ENCODE results near the gene LAMC1. TPM values are rescaled to one million over a fixed set of nuclear protein-coding genes. Genes with fewer than 3 reads are reported as not detected.

Gene LAMC1
- total and polyA plus RNA-seq, 2 experiments from 2014 or later: 78.4 to 185 TPM

GRCh38 chr1:183175631-183176030 lies 152.4 kb downstream of the LAMC1 start:
- Histone ChIP-seq H3K4me2 (no peak overlapping the region), H3K27ac (no peak overlapping the region), H3K27me3 (no peaks in the 10 kb centered on the region), H3K9me3 (ENCODE audit: low read depth) (no peaks in the 10 kb centered on the region), H4K20me1 (ENCODE audit: insufficient read depth, poor library complexity, severe bottlenecking) (no peaks in the 10 kb centered on the region), H3K36me3 (replicated peaks; ENCODE audit: insufficient read depth, low read depth) (no peaks in the 10 kb centered on the region), H3K4me1 (ENCODE audit: insufficient read depth) (peaks cover 18% of the 10 kb centered on the region), H3K79me2 (no peaks in the 10 kb centered on the region), H3K9me2 (replicated peaks; ENCODE audit: insufficient read depth) (no peaks in the 10 kb centered on the region), H2AFZ (no peak overlapping the region), H3K4me3 (no peak overlapping the region)
- 88% methylated on average over 1 of the region's 1 CpG for WGBS (ENCODE audit: low lambda C conversion rate, missing lambda C conversion rate)
- TF ChIP-seq EZH2phosphoT487 (IDR thresholded peaks at IDR 0.05; ENCODE audit: low read depth, severe bottlenecking, unreplicated experiment): no peak
- TF ChIP-seq EZH2 (IDR thresholded peaks at IDR 0.05; ENCODE audit: borderline replicate concordance): no peak
- no peak for TF ChIP-seq CTCF (IDR thresholded peaks at IDR 0.05; ENCODE audit: poor library complexity)
- no peak for DNase-seq (ENCODE audit: low spot score)

GRCh38 chr1:183178545-183178944 lies 155.3 kb downstream of the LAMC1 start:
- Histone ChIP-seq H2AFZ (no peak overlapping the region), H3K4me1 (ENCODE audit: insufficient read depth) (peaks cover 26% of the 10 kb centered on the region), H4K20me1 (ENCODE audit: insufficient read depth, poor library complexity, severe bottlenecking) (no peaks in the 10 kb centered on the region), H3K27me3 (no peaks in the 10 kb centered on the region), H3K36me3 (replicated peaks; ENCODE audit: insufficient read depth, low read depth) (no peaks in the 10 kb centered on the region), H3K9me2 (replicated peaks; ENCODE audit: insufficient read depth) (no peaks in the 10 kb centered on the region), H3K4me3 (no peak overlapping the region), H3K79me2 (no peaks in the 10 kb centered on the region), H3K27ac (no peak overlapping the region), H3K4me2 (no peak overlapping the region), H3K9me3 (ENCODE audit: low read depth) (no peaks in the 10 kb centered on the region)
- TF ChIP-seq EZH2phosphoT487 (IDR thresholded peaks at IDR 0.05; ENCODE audit: low read depth, severe bottlenecking, unreplicated experiment): no peak
- WGBS (ENCODE audit: low lambda C conversion rate, missing lambda C conversion rate): 74% methylated on average over 7 of the region's 7 CpGs
- no peak for DNase-seq (ENCODE audit: low spot score)

- Histone ChIP-seq H2AFZ (no peak overlapping the region), H4K20me1 (ENCODE audit: insufficient read depth, poor library complexity, severe bottlenecking) (no peaks in the 10 kb centered on the region), H3K9me2 (replicated peaks; ENCODE audit: insufficient read depth) (no peaks in the 10 kb centered on the region), H3K4me1 (ENCODE audit: insufficient read depth) (peaks cover 26% of the 10 kb centered on the region), H3K27me3 (no peaks in the 10 kb centered on the region), H3K4me3 (no peak overlapping the region), H3K79me2 (no peaks in the 10 kb centered on the region), H3K36me3 (replicated peaks; ENCODE audit: insufficient read depth, low read depth) (no peaks in the 10 kb centered on the region), H3K4me2 (no peak overlapping the region), H3K27ac (peak overlapping the region; percentile 86), H3K9me3 (ENCODE audit: low read depth) (no peaks in the 10 kb centered on the region)
- TF ChIP-seq EZH2phosphoT487 (IDR thresholded peaks at IDR 0.05; ENCODE audit: low read depth, severe bottlenecking, unreplicated experiment) (no peak), CTCF (IDR thresholded peaks at IDR 0.05; ENCODE audit: poor library complexity) (no peak), EZH2 (IDR thresholded peaks at IDR 0.05; ENCODE audit: borderline replicate concordance) (no peak)
- DNase-seq (ENCODE audit: low spot score): no peak
- 93% methylated on average over 2 of the region's 2 CpGs for WGBS (ENCODE audit: low lambda C conversion rate, missing lambda C conversion rate)
These were observed 155.8 kb downstream of the LAMC1 start for GRCh38 chr1:183179033-183179432.

DNA sequence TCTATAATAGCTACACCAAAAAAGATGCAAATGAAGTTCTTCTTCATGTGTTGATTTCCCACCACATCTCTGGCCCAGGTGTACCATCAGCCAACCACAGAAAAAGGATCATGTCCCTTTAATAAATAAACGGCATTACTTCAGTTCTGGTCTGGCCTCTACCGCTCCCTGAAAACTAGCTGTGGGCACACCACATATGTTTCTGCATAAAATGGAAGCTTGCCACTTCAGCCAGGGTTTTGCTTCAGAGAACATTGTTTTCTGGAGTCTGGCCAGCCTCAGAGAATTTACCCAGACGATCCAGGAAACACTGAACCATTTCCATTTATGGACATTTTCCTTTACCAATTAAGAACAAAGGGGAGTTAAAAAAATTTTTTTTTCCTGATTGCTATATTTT lies 157.0 kb downstream of the LAMC1 start:
- Histone ChIP-seq H3K4me2 (peak overlapping the region; percentile 6), H3K4me3 (no peak overlapping the region), H3K9me2 (replicated peaks; ENCODE audit: insufficient read depth) (no peaks in the 10 kb centered on the region), H3K9me3 (ENCODE audit: low read depth) (no peaks in the 10 kb centered on the region), H3K36me3 (replicated peaks; ENCODE audit: insufficient read depth, low read depth) (no peaks in the 10 kb centered on the region), H2AFZ (no peak overlapping the region), H3K27me3 (no peaks in the 10 kb centered on the region), H3K4me1 (ENCODE audit: insufficient read depth) (peaks cover 26% of the 10 kb centered on the region), H3K79me2 (no peaks in the 10 kb centered on the region), H3K27ac (peak overlapping the region; percentile 86), H4K20me1 (ENCODE audit: insufficient read depth, poor library complexity, severe bottlenecking) (no peaks in the 10 kb centered on the region)
- TF ChIP-seq CTCF (IDR thresholded peaks at IDR 0.05; ENCODE audit: poor library complexity) (no peak), EZH2phosphoT487 (IDR thresholded peaks at IDR 0.05; ENCODE audit: low read depth, severe bottlenecking, unreplicated experiment) (no peak), EZH2 (IDR thresholded peaks at IDR 0.05; ENCODE audit: borderline replicate concordance) (no peak)
- DNase-seq (ENCODE audit: low spot score): peak; percentile 76
- 38% methylated on average over 3 of the region's 3 CpGs for WGBS (ENCODE audit: low lambda C conversion rate, missing lambda C conversion rate)

Data from hepatocyte (in vitro differentiated cells).